ENCODE measurements around the gene CYTIP. TPM values are rescaled to one million over a fixed set of nuclear protein-coding genes. Genes with fewer than 3 reads are reported as not detected.

Gene CYTIP
- total and polyA plus RNA-seq, 8 donors: 1.1 to 25.1 (median 1.5) TPM

- Histone ChIP-seq H3K4me3 (no peak overlapping the region), H3K4me1 (peaks cover 0 to 8% of the 10 kb centered on the region in 2 donors), H3K36me3 (no peaks in the 10 kb centered on the region), H3K9me3 (no peaks in the 10 kb centered on the region), H3K27me3 (no peaks in the 10 kb centered on the region), H3K27ac (no peak overlapping the region)
- peak in 2 of 4 donors; percentile 37 to 42 for DNase-seq
- ATAC-seq: no peak
- intact Hi-C loops (cut with DNase I): no loop called here
- TF ChIP-seq, protein P1, sequence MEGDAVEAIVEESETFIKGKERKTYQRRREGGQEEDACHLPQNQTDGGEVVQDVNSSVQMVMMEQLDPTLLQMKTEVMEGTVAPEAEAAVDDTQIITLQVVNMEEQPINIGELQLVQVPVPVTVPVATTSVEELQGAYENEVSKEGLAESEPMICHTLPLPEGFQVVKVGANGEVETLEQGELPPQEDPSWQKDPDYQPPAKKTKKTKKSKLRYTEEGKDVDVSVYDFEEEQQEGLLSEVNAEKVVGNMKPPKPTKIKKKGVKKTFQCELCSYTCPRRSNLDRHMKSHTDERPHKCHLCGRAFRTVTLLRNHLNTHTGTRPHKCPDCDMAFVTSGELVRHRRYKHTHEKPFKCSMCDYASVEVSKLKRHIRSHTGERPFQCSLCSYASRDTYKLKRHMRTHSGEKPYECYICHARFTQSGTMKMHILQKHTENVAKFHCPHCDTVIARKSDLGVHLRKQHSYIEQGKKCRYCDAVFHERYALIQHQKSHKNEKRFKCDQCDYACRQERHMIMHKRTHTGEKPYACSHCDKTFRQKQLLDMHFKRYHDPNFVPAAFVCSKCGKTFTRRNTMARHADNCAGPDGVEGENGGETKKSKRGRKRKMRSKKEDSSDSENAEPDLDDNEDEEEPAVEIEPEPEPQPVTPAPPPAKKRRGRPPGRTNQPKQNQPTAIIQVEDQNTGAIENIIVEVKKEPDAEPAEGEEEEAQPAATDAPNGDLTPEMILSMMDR (IDR thresholded peaks at IDR 0.05): no peak
Measured at GRCh38 chr2:157459486-157459885, 15.6 kb upstream of the CYTIP start.

DNA sequence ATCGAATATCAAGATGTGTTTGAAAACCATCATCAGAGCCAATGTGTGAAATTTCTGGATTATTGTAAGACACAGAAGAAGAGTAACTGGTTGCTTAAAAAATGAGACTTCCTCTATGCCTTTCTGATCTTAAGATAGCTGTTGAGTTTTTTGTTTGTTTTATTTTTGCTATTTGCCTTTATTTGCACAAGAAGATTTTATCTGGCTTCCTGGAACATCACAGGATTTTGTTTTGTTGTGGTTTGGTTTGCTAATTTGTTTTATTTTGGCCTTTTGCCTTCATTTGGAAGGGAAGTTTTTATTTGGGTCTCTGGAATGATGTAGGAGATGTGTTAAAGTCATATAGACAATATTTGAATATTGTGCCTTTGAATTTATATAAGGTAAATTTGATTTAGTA, 3.9 kb upstream of the CYTIP start:
- H3K4me3 ChIP-seq: no peak overlapping the region
- H3K27me3 ChIP-seq: no peaks in the 10 kb centered on the region
- intact Hi-C loops (cut with DNase I): no loop called here
- H3K36me3 ChIP-seq: no peaks in the 10 kb centered on the region
- TF ChIP-seq, protein P1 (IDR thresholded peaks at IDR 0.05): no peak
- no peak overlapping the region for H3K27ac ChIP-seq
- H3K9me3 ChIP-seq: no peaks in the 10 kb centered on the region
- DNase-seq: no peak
- peaks cover 0 to 13% of the 10 kb centered on the region in 2 donors for H3K4me1 ChIP-seq
- no peak for ATAC-seq

DNA sequence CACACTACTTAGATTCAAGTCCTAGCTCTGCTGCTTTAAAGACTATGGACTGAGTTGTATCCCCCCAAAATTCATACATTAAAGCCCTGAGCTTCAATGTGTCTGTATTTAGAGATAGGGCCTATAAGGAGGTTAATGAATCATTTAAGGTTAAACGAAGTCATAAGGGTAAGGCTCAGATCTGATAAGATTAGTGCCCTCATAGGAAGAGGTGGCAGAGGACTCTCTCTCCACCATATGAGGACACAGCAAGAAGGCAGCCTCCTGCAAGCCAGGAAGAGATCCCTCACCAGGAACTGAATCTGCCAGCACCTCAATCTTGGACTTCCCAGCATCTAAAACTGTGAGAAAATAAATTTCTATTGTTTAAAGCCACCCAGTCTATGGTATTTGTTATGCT, 3.1 kb upstream of the CYTIP start:
- no peak for DNase-seq
- intact Hi-C loops (cut with DNase I): no loop called here
- Histone ChIP-seq H3K27ac (no peak overlapping the region), H3K27me3 (no peaks in the 10 kb centered on the region), H3K4me3 (no peak overlapping the region), H3K9me3 (no peaks in the 10 kb centered on the region), H3K36me3 (no peaks in the 10 kb centered on the region), H3K4me1 (peaks cover 0 to 9% of the 10 kb centered on the region in 2 donors)
- no peak for ATAC-seq
- TF ChIP-seq, protein P1 (IDR thresholded peaks at IDR 0.05): no peak

DNA sequence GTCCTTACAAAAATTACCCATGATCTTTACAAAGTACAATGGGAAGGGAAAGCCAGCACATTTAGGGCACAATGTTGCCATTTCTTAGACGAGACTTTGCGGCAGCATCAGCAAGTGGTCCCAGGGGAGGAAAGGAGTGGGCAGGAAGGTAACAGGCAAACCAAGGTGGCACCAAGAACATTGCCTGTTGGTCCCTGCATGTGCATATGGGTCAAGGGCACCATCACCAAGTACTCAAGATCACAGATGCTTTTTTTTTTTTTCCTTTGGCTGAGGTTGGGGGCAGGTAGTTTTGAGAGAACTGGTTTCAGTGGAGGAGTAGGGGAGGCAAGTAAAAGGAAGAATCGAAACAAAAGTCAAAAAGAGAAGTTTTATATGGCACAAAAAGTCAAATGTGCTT, 752 bp upstream of the CYTIP start:
- intact Hi-C loops (cut with DNase I): no loop called here
- TF ChIP-seq, protein P1 (IDR thresholded peaks at IDR 0.05): no peak
- DNase-seq: no peak
- H3K4me3 ChIP-seq: peak overlapping the region in 1 of 2 donors; percentile 53
- H3K9me3 ChIP-seq: no peaks in the 10 kb centered on the region
- ATAC-seq: no peak
- H3K4me1 ChIP-seq: peaks cover 0 to 22% of the 10 kb centered on the region in 2 donors
- no peaks in the 10 kb centered on the region for H3K27me3 ChIP-seq
- H3K27ac ChIP-seq: peak overlapping the region; percentile 77 to 89
- no peaks in the 10 kb centered on the region for H3K36me3 ChIP-seq

GRCh38 chr2:157443090-157443489, 799 bp downstream of the CYTIP start:
- Histone ChIP-seq H3K9me3 (no peaks in the 10 kb centered on the region), H3K27me3 (no peaks in the 10 kb centered on the region), H3K36me3 (no peaks in the 10 kb centered on the region), H3K4me1 (peaks cover 0 to 36% of the 10 kb centered on the region in 2 donors), H3K27ac (peak overlapping the region; percentile 77 to 89), H3K4me3 (peak overlapping the region; percentile 24 to 53)
- DNase-seq (no peak), ATAC-seq (peak; percentile 22)
- TF ChIP-seq, protein P1 (IDR thresholded peaks at IDR 0.05): no peak
- intact Hi-C loops (cut with DNase I): no loop called here
